Occipital lobe (tissue), 2 donors: ENCODE data around the gene MPHOSPH6. TPM values are rescaled to one million over a fixed set of nuclear protein-coding genes. Genes with fewer than 3 reads are reported as not detected.
A peak's percentile ranks its signal among the peaks of the same experiment; 100 is the strongest.
"Not testable (repeated sequence)": the region's sequence is repeated elsewhere in the genome, so short reads cannot be mapped to it uniquely, and the experiment has no call there.

Experiments used
- DNase-seq: peaks from one replicate; lab custom pipeline; 2025; lab: John Stamatoyannopoulos, UW
- total RNA-seq: library from RNA; depleted of rRNA; stranded (reverse); fragments of >200 nt; gene quantifications from one replicate; pipeline ENCODE4 v1.2.3, GENCODE V29; 2014

Gene MPHOSPH6
- total RNA-seq, 1 donor from 2014 or later, result 25.3 TPM

DNA sequence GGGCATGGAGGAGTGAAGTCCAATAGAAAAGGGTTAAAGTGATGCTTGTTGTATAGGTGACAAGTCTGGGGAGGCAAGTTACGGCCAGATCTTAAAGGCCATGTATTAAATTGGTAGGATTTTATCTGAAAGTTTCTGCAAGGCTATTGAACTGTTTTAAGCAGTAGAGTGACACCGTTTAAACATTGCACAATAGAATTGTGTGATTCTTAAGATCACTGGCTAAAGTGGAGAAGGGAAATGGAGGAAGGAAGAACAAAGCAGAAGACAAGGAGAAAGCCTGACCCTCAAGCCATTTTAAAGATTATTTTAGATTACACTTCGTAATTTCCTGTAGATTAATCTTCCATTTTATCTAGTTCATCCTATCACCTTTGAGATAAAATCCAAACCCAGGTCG, 5.6 kb upstream of the MPHOSPH6 start:
- DNase-seq, result no peak

DNA sequence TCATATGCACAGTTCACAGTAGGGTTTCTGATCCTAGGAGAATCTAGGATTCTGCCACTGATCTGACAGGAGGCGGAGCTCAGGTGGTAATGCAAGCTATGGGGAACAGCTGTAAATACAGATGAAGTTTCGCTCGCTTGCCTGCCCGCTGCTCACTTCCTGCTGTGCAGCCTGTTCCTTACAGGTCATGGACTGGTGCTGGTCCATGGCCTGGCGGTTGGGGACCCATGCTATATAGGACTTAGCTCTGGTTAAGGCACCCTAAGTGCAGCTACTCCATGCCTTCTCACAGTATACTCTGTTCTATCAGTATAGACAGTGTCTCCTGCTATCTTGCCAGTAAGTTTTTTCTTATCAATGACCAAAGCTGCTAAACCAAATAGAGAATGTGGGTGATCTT, 2.4 kb downstream of the MPHOSPH6 start:
- DNase-seq, result no peak

DNA sequence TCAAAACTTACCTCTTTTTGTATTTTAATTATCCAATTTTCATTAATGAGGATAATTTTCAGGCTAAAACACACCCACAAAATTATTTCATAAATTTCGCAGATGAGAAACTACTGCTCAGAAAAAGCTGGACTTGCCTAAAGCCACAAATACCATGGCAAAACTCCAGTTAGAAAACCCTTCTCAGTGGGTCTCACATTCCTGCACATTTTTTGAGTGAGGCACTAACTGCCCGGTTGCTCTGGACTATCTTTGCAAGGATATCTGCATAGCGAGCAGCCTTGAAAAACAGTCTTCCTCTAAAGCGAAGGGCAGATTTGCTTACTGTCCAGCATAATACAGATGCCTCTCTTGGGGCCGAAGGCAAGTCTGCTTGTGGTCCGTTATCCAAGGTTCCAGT, 9.8 kb downstream of the MPHOSPH6 start:
- DNase-seq, result no peak

DNA sequence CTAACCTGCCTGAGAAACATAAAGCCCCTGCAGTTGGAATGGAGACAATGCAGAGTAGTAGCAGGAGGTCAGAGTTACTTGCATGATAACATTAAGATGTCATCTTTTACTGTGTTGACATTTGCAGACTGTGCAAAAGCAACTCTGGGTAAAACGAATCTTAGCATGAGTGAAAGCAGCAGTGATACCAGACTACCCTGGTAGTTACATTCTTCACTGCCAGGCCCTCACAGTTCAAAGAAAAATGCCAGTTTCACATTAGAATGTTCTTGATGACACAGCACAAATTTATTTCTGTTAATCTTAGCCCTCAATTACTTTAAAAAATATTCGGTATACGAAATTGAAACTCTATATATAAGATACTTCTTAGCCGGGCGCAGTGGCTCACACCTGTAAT, 12.2 kb downstream of the MPHOSPH6 start:
- no peak for DNase-seq

DNA sequence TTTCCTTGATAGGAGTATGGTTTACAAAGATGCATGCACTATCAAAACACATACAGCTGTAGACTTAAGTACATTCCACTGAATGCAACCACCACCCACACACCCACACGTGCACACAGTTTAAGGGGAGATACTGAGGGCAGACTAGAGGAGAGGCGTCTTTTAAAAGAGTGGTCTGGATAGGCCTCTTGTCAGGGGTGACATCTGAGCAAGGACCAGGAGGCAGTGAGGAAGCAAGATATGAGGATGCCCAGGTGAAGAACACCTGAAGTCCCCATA, 12.6 kb downstream of the MPHOSPH6 start:
- no peak for DNase-seq

DNA sequence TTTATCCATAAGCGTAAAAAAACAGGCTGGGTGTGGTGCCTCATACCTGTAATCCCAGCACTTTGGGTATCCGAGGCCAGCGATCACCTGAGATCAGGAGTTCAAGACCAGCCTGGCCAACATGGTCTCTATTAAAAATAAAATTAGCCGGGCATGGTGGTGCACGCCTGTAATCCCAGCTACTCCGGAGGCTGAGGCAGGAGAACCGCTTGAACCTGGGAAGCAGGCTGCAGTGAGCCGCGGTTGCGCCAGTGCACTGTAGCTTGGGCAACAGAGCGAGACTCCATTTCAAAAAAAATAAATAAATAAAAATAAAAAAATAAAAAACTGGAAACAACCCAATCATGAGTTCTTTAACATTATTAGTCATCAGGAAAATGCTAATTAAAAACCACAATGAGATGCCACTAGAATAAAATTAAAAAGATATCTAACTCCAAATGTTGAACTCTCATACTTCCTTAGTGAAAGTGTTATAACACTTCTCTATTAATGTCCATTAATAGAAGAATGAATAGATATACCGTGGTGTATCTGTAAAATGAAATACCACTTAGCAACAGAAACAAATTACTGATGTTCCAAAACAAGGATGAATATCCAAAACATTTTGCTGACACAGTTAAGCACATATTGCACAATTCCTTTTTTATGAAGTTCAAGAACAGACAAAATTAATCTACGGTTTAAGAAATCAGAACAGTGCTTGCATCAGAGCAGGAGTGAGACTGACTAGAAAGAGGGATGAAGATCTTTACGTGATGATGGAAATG, 13.1 kb downstream of the MPHOSPH6 start:
- DNase-seq, result no peak

DNA sequence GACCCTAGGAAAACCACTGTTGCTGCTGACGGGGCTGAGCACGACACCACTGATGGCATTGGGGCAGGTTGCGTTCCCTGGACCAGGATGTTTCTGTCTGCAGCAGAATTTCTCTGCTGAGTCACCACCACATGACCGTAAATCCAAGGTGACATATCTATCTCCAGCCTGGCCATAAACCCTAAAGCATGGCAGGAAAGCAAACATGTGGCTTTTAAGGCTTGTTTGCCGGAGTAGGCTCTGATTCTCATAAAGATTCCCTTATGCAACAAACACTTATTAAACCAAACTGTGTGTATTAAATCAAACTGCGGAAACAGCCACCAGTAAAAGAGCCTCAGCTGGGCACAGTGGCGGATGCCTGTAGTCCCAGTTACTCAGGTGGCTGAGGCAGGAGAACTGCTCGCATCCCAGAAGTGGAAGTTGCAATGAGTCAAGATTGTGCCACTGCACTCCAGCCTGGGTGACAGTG, 17.3 kb downstream of the MPHOSPH6 start:
- no peak for DNase-seq

DNA sequence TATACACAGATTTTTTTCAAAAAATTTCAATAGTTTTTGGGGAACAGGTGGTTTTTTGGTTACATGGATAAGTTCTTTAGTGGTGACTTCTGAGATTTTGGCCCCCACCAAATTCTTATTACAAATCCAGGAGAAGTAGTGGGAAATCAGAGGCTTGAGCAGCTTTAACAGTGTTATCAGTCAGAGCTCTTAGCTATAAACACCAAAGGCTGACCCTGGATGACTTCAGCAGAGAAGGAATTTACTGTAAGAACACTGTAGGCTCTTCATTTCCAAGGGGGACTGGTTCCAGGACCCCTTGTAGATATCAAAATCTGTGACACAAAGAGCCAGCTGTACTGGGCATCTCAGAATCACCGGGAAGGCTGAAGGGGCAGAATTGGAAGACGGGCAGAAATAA, 17.8 kb downstream of the MPHOSPH6 start:
- DNase-seq, result no peak

DNA sequence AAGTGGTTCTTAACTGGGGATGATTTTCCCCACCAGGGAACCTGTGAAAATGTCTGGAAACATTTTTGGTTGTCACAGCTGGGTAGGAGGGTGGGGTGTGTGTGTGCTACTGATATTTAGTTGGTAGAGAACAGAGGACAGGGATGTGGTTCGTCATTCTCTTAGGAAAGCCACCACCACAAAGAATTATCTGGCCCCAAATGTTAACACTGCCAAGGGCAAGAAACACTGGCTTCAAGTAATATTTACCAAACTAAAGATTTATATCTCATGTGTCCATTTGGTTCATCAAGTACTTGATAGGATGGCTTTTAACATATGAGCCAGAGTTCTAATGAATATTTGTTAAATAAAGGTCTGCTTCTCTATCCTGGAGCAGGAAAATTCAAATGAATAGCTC, 19.5 kb downstream of the MPHOSPH6 start:
- DNase-seq, result no peak

DNA sequence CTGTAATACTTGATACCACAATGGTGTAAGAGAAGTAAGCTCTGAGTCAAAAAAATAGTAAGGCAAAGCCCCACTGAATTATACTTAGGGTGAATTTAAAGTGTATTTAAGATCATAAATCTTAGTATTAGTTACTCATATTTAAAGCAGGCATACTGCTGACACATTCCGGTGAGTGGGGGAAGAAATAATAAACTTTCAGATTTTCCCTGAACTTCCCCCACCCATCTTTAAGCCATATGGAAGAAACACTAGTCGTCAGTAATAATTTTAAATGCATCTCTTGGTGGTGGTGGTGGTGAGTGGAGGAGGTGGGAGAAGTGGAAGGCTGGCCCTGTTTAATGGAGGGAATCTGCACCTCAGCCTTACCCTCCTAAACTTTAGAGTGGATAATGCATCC, 20.5 kb downstream of the MPHOSPH6 start:
- no peak for DNase-seq

DNA sequence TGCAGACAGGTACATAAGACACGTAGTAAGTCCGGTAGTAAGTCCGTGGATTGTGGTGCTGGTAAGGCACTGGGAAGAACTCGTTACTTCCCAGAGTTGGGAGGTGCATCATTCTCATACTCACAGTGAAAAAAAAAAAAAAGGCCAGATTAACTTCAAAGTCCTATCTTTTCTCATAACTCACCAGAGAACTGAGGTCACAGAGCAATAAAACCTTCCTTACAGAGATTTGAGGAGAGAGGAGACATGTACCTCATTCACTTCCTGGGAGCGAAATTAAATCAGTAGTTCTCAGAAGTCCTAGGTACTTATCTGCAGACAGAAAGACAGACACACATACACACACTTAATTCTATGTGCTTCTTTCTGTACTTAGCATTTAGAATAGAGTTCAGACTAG, 22.5 kb downstream of the MPHOSPH6 start:
- no peak for DNase-seq

DNA sequence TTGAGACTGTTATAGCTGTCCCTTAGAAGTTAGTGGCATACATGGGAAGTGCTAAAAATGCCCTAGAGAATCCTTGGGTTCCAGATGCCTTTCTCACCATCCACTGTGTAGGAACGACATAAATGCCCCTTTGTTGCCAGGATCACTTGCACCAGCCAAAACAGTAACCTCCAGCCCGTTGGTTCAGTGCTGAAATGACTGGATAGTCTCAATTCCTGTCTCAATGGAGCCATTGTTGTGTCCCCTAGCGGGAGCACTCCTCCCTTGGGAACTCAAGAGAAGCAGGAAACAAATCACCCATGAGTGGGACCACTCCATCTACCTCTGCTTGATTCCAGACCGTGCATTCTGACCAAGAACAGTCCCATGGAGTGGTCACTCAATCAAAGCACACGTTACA, 23.1 kb downstream of the MPHOSPH6 start:
- DNase-seq, result peak; percentile 24

DNA sequence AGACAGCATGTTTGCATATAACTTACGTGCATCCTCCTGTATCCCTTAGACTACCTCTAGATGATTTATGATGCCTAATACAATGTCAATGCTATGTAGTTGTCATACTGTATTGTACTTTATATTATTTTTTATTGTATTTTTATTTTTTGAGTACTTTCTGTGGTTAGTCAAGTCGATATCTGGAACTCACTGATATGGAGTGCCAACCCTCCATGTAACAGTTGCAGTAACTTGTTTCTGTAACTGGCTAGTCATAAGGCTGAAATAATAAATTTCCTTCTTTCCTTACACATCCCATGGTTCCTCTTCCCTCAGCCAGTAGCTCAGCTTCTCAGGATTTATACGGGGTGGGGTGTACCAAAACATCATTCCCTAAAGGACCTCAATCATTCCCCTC, 23.5 kb downstream of the MPHOSPH6 start:
- no peak for DNase-seq

DNA sequence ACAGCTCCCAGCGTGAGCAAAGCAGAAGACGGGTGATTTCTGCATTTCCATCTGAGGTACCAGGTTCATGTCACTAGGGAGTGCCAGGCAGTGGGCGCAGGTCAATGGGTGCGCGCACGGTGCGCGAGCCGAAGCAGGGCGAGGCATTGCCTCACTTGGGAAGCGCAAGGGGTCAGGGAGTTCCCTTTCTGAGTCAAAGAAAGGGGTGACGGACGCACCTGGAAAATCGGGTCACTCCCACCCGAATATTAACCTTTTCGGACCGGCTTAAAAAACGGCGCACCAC, 30.8 kb downstream of the MPHOSPH6 start:
- not testable (repeated sequence) for DNase-seq

DNA sequence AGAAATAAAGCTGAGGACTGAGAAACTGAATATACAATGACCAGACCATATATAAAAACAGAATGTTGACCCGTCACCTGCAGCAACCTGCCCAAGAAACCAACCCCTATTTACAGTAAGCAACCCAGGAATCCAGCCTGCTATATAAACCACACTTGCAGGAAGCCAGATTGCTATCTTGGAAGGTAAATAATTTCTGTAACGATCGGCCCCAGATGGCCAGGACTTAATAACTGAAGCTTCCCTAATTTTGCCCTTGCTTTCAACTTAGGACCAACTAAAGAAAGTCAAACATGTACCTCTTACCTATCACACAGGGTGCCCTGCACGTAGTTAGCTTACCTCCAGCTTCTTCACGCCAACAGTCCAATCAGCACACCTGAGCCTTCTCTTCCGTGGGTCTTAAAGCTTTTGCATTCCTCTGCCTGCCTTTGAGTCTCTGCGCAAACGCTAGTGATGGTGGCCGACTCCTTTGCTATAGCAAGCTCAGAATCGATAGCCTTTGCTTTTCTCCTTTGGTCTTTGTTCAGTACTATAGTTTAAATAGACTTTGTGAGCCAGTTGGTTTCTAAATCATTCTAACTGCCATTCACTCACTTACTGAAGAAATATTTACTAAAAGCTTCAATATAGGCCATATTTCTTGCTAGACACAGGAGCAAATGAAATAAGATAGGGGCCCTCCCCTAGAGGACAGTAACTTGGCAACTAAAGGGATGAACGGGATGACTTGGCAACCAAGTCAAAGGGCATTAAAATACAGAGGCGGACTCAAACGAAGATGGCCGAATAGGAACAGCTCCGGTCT, 31.3 kb downstream of the MPHOSPH6 start:
- DNase-seq, result no peak

DNA sequence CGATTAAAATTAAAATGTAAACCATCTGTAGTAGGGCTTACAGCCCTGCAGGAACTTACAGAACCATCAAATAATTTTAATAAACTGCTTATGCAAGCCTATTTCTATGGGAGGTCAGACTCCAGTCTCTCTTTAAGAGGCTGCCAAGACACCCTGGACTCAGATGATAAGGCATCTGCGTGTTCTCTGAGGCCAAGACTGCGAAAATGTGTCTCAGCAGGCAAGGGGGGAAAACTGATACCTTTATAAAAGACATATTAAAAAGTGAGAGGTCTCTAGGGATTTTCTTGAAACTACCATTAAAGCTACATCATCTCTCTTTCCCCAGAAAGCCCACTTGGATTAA, 32.2 kb downstream of the MPHOSPH6 start:
- DNase-seq, result no peak

DNA sequence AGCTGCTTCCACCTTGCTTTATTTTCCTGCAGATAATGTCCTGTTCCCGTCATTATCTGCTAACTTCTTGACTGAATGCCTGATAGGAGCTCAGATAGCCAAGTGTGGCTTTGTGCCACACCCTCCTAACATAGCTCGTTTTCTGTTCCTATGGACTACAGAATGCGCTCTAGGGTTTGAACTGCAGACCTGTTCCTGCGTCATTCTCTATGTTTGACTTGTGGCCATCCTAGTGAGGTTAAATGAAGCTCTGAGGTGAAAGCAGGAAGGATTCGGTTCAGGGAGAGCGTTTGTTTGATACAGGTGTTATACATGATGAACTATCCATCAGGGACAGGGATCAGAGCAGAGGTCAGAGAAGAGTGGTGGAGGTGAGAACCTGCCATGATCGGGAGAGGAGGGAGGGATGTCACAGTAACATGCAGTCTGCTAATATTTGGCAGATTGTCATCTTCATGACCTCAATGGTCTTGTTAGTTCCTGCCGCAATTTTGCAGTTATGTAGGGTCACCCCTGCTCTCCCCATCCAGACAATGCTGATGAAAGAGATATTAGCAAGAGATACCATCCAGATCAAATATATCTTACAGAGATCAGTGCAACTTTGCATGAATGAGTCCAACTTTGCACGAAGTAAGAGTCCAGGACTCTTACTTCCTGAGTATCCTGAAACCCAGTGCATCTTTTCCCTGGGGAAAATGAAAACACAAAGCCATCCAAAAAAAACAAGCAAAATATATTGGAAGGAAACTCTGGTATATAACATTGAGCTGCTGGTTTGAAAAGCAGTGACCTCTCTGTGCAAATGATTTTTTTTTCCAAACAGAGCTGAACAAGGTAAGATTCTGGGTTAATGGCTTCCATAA, 32.8 kb downstream of the MPHOSPH6 start:
- no peak for DNase-seq

DNA sequence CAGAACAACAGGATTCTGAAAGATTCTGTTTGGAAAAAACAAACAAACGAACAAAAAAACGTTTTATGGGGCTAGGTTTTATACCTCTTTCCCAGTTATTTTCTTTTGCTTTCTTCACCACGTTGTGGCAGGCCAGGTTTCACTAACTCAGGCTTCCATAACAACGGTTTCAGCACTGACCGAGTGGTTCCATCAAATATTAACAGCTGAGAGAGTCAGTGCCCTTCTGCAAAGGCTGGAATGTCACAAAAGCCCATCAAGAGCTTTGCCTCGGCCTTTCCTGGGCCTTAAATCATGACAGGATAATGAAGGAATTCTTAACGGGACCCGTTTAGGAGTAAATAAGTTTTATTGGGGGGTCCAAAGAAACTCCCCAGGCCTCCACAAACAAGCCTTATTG, 34.2 kb downstream of the MPHOSPH6 start:
- no peak for DNase-seq

DNA sequence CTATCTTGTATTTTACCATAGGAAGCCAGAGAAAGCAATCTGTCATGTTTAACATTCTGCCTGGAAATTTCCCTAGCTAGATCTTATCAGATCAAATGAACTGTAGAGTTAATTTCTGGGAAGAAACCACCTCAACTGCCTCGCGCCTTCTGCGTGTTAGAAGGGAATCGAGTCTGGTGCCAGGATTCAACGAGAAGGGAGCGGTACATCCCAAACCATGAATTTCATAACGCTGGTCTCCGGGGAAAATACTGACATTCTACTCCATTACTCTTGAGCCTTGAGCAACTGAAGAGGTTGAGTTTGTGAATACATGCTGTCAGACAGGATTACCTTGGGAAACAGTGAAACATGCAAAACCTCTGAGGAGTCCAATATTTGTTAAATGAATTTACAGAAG, 35.2 kb downstream of the MPHOSPH6 start:
- DNase-seq, result no peak

DNA sequence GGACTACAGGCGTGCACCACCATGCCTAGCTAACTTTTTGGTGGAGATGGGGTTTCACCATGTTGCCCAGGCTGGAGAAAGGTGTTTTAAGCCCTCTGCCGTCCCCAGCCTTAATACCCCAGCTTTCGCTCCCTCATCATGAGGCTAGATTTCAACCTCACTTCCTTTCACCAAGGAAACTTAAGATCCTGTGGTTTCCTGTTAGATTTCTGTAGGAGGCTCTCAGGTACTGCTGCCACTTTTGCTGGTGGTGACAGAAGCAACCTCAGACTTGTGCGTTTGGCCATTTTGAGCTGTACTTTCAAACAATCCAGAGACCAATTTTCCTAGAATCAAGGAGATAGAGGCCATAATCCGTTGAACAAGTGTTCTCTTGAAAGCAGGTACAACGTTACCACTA, 36.2 kb downstream of the MPHOSPH6 start:
- no peak for DNase-seq

DNA sequence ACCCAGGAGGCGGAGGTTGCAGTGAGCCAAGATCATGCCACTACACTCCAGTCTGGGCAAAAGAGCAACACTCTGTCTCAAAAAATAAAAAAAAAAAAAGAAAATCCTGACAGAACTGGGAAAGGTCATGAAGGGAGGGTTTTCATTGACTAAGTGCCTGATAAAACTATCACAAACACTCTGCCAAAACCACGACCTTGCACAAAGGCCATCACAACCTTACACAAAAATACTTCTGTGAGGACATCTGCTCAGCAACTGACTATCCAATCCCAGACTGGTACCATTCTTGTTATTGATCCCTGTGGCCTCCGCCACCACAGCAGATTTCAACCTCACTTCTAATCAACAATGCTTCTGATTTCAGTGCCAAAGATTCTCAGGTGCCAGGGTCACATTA, 40.1 kb downstream of the MPHOSPH6 start:
- no peak for DNase-seq

DNA sequence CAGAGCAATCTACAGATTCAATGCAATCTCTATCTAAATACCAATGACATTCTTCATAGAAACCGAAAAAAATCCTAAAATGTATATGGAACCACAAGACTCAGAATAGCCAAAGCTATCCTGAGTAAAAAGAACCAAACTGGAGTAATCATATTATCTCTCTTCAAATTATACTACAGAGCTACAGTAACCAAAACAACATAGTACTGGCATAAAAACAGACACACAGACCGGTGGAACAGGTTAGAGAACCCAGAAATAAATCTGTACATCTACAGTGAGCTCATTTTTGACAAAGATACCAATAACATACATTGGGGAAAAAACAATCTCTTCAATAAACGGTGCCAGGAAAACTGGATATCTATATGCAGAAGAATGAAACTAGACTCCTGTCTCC, 45.4 kb downstream of the MPHOSPH6 start:
- no peak for DNase-seq

DNA sequence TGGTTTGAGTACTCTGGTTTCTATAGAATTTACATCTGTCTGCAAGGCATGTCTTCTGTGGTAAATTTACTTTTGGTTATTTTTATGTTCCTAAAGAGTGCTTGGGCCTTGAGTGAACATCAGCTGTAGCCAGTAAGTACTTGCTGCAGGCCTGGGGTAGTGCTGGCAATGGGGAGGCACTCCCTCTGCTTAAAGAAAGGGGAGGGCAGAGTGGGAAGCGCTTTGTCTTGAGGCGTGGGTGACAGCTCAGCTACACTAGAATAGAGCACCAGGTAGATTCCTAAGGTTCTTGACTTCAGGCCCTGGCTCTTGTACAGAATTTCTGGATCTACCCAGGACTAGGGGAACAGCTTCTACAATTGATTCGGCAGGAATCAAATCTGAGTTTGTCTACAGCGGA, 50.6 kb downstream of the MPHOSPH6 start:
- no peak for DNase-seq
